Caco-2 (cell line): ENCODE data around the gene DLG1. TPM values are rescaled to one million over a fixed set of nuclear protein-coding genes. Genes with fewer than 3 reads are reported as not detected.

ENCODE experiments used
- BruUV-seq: library from RNA; stranded (reverse); fragments of 400-500 nt; replicated peaks from 2 replicates; lab custom pipeline; 2021; lab: Mats Ljungman, UMichigan
- CTCF ChIA-PET: fragments of 300-600 bp; sonication (Branson Sonifier 250); formaldehyde crosslinking; loops from one replicate; lab custom pipeline; 2022; ENCODE audit warnings: antibody characterized with exemption; lab: Charles Lee
- POLR2A ChIA-PET: fragments of 300-600 bp; sonication (Branson Sonifier 250); formaldehyde crosslinking; loops from one replicate; lab custom pipeline; 2022; ENCODE audit warnings: antibody characterized with exemption; lab: Charles Lee
- DNase-seq, 2 experiments: peaks; one replicate each; pipeline versions ENCODE4 v3.0.0 to v3.0.0-alpha.2; 2020 to 2022
- H3K27me3 ChIP-seq: replicated peaks from 2 replicates; pipeline ENCODE4 v1.6.0; 2011; ENCODE audit warnings: low read length; ENCODE audit not compliant: control insufficient read depth, insufficient read depth
- H3K36me3 ChIP-seq: 2 replicates; pipeline ENCODE4 v1.5.1; 2011; ENCODE audit warnings: low read length; ENCODE audit not compliant: control insufficient read depth, insufficient read depth
- H3K4me1 ChIP-seq: fragments of 250-450 bp; sonication (Bioruptor Pico); 2 replicates; pipeline ENCODE4 v1.5.1; 2020; ENCODE audit warnings: mild to moderate bottlenecking
- H3K4me3 ChIP-seq: 2 replicates; pipeline ENCODE4 v1.5.1; 2011; ENCODE audit warnings: low read depth, mild to moderate bottlenecking, control low read depth, low read length
- H3K9me3 ChIP-seq: fragments of 250-450 bp; sonication (Bioruptor Pico); 2 replicates; pipeline ENCODE4 v1.5.1; 2020; ENCODE audit warnings: mild to moderate bottlenecking, moderate library complexity
- H3K27ac Mint-ChIP-seq: one replicate; pipeline ENCODE4 v1.8.0; 2022; ENCODE audit warnings: mixed read lengths; ENCODE audit not compliant: unreplicated experiment
- H3K27me3 Mint-ChIP-seq: one replicate; pipeline ENCODE4 v1.8.0; 2022; ENCODE audit warnings: mixed read lengths; ENCODE audit not compliant: insufficient read depth, unreplicated experiment
- H3K36me3 Mint-ChIP-seq: one replicate; pipeline ENCODE4 v1.8.0; 2022; ENCODE audit warnings: mild to moderate bottlenecking, mixed read lengths; ENCODE audit not compliant: insufficient read depth, unreplicated experiment
- H3K4me1 Mint-ChIP-seq: one replicate; pipeline ENCODE4 v1.8.0; 2022; ENCODE audit warnings: low read depth, mixed read lengths; ENCODE audit not compliant: unreplicated experiment
- H3K4me3 Mint-ChIP-seq: one replicate; pipeline ENCODE4 v1.8.0; 2022; ENCODE audit warnings: mild to moderate bottlenecking, moderate library complexity, mixed read lengths; ENCODE audit not compliant: unreplicated experiment
- H3K9me3 Mint-ChIP-seq: one replicate; pipeline ENCODE4 v1.8.0; 2022; ENCODE audit warnings: mixed read lengths; ENCODE audit not compliant: unreplicated experiment
- intact Hi-C: fragments of 100-400 bp; cut with micrococcal nuclease; formaldehyde crosslinking; loops from one replicate; pipeline ENCODE4 v1.10.0; 2022; ENCODE audit not compliant: unreplicated experiment
- total RNA-seq: library from RNA; stranded (reverse); gene quantifications from 2 replicates; pipeline ENCODE4 v1.2.3, GENCODE V29; 2022
- TF ChIP-seq, protein P1 (sequence below), 2 experiments: fragments of 200-600 bp in 1 of 2; IDR thresholded peaks; 1 replicate in 1 of 2; 2 replicates in 1 of 2; pipeline versions ENCODE4 v1.5.1 to v1.8.0; 2011 to 2022; ENCODE audit warnings: antibody characterized with exemption in 1 of 2, control low read depth in 1 of 2, inconsistent platforms in 1 of 2, low read depth in 1 of 2, low read length in 1 of 2, mild to moderate bottlenecking in 1 of 2, moderate library complexity in 1 of 2; ENCODE audit not compliant: insufficient read depth in 1 of 2, severe bottlenecking in 1 of 2, unreplicated experiment in 1 of 2

Gene DLG1
- total RNA-seq, 1 experiment from 2014 or later: 167 TPM

DNA sequence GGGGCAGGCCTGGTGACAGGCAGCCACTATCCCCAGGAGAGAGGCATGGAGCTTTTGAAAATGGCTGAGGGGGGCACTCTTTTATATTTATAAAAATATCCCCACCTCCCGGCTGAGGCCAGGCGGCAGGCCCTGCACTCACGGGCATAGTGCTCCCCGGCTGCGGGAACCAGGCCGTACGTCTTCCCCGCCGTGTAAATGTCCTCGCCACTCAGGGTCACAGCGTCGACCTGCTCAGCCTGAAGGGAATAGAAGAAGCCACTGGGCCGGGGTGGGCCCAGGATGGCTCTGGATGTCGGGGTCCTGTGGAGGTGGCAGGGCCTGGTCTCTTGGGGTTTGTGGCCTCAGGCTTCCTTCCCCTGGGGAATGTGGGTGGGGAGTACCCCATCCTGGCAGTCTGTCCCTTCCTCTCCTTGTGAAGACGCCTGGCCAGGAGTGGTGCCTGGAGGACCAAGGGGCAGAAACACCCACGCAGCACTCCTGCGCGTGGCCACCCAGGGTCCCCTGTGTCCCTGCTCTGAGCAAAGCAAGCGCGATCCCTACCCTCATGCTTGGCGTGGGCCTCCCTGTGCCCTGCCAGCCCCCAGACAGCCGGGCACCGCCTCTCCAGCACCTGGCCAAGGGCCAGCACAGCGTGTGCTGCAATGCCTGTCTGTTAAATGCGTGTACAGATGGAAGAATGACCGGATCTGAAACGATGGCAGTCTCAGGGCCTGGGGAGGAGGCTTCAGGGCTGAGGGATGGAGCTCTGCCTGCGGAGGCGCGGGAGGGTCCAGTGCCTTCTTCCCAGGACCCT lies 287.7 kb downstream of the DLG1 start:
- intact Hi-C loops: no loop called here
- BruUV-seq: no TSS peak
- no peaks in the 10 kb centered on the region for H3K27me3 ChIP-seq
- peaks cover 12% of the 10 kb centered on the region for H3K4me1 ChIP-seq
- no peaks in the 10 kb centered on the region for H3K27me3 Mint-ChIP-seq
- no peaks in the 10 kb centered on the region for H3K4me1 Mint-ChIP-seq
- H3K27ac Mint-ChIP-seq: no peak overlapping the region
- H3K4me3 ChIP-seq: no peak overlapping the region
- DNase-seq: no peak
- no peaks in the 10 kb centered on the region for H3K36me3 Mint-ChIP-seq
- H3K36me3 ChIP-seq: no peaks in the 10 kb centered on the region
- H3K4me3 Mint-ChIP-seq: no peak overlapping the region
- ChIA-PET POLR2A (no interaction called here), CTCF (no interaction called here)
- TF ChIP-seq, protein P1, sequence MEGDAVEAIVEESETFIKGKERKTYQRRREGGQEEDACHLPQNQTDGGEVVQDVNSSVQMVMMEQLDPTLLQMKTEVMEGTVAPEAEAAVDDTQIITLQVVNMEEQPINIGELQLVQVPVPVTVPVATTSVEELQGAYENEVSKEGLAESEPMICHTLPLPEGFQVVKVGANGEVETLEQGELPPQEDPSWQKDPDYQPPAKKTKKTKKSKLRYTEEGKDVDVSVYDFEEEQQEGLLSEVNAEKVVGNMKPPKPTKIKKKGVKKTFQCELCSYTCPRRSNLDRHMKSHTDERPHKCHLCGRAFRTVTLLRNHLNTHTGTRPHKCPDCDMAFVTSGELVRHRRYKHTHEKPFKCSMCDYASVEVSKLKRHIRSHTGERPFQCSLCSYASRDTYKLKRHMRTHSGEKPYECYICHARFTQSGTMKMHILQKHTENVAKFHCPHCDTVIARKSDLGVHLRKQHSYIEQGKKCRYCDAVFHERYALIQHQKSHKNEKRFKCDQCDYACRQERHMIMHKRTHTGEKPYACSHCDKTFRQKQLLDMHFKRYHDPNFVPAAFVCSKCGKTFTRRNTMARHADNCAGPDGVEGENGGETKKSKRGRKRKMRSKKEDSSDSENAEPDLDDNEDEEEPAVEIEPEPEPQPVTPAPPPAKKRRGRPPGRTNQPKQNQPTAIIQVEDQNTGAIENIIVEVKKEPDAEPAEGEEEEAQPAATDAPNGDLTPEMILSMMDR (IDR thresholded peaks at IDR 0.05; ENCODE audit: insufficient read depth in 1 of 2, low read depth in 1 of 2, low read length in 1 of 2, severe bottlenecking in 1 of 2, unreplicated experiment in 1 of 2): no peak
- H3K9me3 Mint-ChIP-seq: no peaks in the 10 kb centered on the region
- H3K9me3 ChIP-seq: no peaks in the 10 kb centered on the region

DNA sequence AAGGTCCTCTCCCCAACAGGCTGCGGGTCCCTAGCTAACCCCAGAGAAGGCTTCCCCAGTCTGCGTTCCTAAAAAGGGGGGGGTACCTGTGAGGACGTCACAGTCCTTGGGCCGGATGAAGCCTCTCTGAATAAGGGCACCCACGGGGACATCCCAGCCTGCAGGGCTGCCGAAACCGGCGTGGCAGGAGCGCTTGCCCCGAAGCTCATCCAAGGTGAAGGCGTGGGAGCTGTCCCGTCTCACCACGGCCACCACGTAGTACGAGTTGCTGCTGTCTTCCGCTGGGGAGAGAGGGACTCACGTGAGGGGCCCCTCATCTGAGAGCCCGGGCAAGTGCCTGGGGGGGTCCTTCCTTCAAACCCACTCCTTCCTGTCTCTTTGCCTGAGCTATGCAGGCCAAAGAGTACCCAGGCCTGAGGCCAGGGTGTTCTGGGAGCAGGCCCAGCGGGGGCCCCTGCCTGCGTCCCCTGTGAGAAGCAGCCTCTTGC lies 288.8 kb downstream of the DLG1 start:
- DNase-seq: no peak
- POLR2A ChIA-PET: no interaction called here
- Histone ChIP-seq H3K4me1 (peaks cover 16% of the 10 kb centered on the region), H3K4me3 (no peak overlapping the region), H3K9me3 (no peaks in the 10 kb centered on the region), H3K36me3 (no peaks in the 10 kb centered on the region), H3K27me3 (no peaks in the 10 kb centered on the region)
- H3K9me3 Mint-ChIP-seq: no peaks in the 10 kb centered on the region
- no peak overlapping the region for H3K4me3 Mint-ChIP-seq
- no TSS peak for BruUV-seq
- intact Hi-C loops: loop anchor here (10.0 kb wide), 1 partner anchor 175 kb away; no protein-coding TSS in a partner anchor
- H3K36me3 Mint-ChIP-seq: peaks cover 6% of the 10 kb centered on the region
- no peak overlapping the region for H3K27ac Mint-ChIP-seq
- TF ChIP-seq, protein P1 (IDR thresholded peaks at IDR 0.05; ENCODE audit: insufficient read depth in 1 of 2, low read depth in 1 of 2, low read length in 1 of 2, severe bottlenecking in 1 of 2, unreplicated experiment in 1 of 2): no peak
- CTCF ChIA-PET: no interaction called here
- H3K27me3 Mint-ChIP-seq: no peaks in the 10 kb centered on the region
- H3K4me1 Mint-ChIP-seq: peaks cover 6% of the 10 kb centered on the region

DNA sequence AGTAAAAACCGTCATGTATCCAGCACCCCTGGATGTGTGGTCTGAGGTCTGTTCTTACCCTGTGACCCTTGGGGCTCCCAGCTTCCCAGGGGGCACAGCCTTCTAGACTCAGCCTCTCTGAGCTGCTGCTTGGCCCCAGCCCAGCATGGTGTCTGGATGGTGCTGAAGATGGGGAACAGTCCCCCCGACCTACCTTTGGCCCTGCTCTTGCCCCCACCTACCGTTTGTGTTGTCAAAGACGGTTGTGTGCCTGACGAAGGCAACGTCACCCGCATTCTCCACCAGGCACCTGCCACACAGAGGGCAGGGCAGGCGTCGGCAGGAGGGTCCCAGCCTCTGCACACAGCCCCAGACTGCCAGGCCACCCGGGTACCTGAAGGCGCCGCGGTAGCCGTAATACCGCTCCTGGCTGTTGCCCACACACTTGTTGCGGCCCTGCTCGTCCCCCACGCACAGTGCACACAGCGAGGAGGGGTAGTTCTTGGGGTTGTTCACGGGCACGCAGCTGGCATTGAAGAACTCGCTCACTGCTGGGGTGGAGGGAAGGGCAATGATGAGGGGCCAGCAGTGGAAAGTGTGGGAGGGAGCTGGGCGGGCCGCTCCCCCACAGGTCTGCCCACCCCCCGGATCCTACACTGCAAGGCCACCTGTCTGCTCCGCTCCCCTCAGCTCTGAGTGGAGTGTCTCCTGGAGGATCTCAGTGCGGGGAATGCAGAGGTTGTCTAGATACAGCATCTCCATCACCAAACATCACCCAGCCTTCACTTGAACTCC lies 289.8 kb downstream of the DLG1 start:
- intact Hi-C loops: loop anchor here (10.0 kb wide), 1 partner anchor 176 kb away; no protein-coding TSS in a partner anchor
- Mint-ChIP-seq H3K27me3 (no peaks in the 10 kb centered on the region), H3K4me1 (peaks cover 10% of the 10 kb centered on the region), H3K4me3 (no peak overlapping the region), H3K9me3 (no peaks in the 10 kb centered on the region), H3K36me3 (peaks cover 6% of the 10 kb centered on the region), H3K27ac (no peak overlapping the region)
- ChIA-PET POLR2A (no interaction called here), CTCF (no interaction called here)
- Histone ChIP-seq H3K36me3 (no peaks in the 10 kb centered on the region), H3K4me3 (no peak overlapping the region), H3K9me3 (no peaks in the 10 kb centered on the region), H3K27me3 (no peaks in the 10 kb centered on the region), H3K4me1 (peaks cover 23% of the 10 kb centered on the region)
- no peak for DNase-seq
- BruUV-seq: no TSS peak
- TF ChIP-seq, protein P1 (IDR thresholded peaks at IDR 0.05; ENCODE audit: insufficient read depth in 1 of 2, low read depth in 1 of 2, low read length in 1 of 2, severe bottlenecking in 1 of 2, unreplicated experiment in 1 of 2): no peak
